Measurements from ENCODE around the gene SATB2. TPM values are rescaled to one million over a fixed set of nuclear protein-coding genes. Genes with fewer than 3 reads are reported as not detected.

SATB2 gene
- total RNA-seq, 1 donor from 2014 or later, result 7.4 TPM

DNA sequence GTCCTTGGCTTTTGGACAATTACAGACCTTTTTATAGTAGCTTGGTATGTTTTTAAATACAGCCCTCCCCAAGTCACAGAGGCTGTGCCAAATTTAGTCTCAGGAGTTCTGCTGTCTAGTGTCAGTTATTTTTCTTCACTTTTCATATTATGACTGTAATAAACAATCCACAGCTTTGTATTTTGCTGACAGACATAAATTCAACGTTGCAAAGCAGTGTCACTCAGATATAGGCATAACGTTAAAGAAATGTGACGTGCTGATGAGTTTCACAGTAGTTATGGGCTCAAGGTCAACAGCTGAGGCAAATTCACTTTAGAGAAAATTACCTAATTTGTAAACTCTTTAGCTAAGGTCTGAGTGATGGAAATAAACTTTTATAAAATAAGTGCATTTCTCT lies 151.6 kb downstream of the SATB2 start:
- Histone ChIP-seq H3K36me3 (no peaks in the 10 kb centered on the region), H3K4me3 (no peak overlapping the region), H3K9me3 (no peaks in the 10 kb centered on the region), H3K4me1 (no peaks in the 10 kb centered on the region), H3K27ac (no peak overlapping the region), H3K27me3 (no peaks in the 10 kb centered on the region)
- TF ChIP-seq, protein P1, sequence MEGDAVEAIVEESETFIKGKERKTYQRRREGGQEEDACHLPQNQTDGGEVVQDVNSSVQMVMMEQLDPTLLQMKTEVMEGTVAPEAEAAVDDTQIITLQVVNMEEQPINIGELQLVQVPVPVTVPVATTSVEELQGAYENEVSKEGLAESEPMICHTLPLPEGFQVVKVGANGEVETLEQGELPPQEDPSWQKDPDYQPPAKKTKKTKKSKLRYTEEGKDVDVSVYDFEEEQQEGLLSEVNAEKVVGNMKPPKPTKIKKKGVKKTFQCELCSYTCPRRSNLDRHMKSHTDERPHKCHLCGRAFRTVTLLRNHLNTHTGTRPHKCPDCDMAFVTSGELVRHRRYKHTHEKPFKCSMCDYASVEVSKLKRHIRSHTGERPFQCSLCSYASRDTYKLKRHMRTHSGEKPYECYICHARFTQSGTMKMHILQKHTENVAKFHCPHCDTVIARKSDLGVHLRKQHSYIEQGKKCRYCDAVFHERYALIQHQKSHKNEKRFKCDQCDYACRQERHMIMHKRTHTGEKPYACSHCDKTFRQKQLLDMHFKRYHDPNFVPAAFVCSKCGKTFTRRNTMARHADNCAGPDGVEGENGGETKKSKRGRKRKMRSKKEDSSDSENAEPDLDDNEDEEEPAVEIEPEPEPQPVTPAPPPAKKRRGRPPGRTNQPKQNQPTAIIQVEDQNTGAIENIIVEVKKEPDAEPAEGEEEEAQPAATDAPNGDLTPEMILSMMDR (IDR thresholded peaks at IDR 0.05), result no peak
- TF ChIP-seq POLR2AphosphoS5 (IDR thresholded peaks at IDR 0.05; ENCODE audit: insufficient read depth in 1 of 2, low read depth in 1 of 2), result no peak
- TF ChIP-seq POLR2A (IDR thresholded peaks at IDR 0.05), result no peak
- intact Hi-C loops (cut with DNase I), result no loop called here
- no peak for DNase-seq (ENCODE audit: extremely low spot score in 2 of 2)

DNA sequence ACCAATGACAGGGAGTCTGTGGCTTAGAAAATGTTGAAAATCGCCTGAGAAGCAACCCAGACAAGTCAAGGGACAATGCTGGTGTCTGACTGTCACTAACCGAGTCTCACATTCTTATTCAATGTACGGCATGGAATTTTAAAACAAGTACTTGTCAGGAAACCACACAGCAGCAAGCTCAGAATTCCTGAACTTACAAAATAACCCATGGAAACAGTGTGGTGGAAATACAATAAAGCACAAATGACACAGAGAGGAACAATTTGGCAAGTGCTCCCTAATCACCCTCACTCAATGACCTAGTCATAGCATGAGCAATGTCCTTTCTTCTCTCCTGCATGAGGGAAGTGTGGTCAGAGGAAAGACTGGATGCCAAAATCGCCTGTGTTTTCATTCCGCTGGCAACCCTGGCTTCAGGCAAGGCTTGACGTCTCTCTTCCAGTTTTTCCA lies 154.0 kb downstream of the SATB2 start:
- no peak overlapping the region for H3K27ac ChIP-seq
- H3K9me3 ChIP-seq, result no peaks in the 10 kb centered on the region
- H3K36me3 ChIP-seq, result no peaks in the 10 kb centered on the region
- intact Hi-C loops (cut with DNase I), result no loop called here
- no peak for DNase-seq (ENCODE audit: extremely low spot score in 2 of 2)
- TF ChIP-seq POLR2A (IDR thresholded peaks at IDR 0.05), result no peak
- no peak for TF ChIP-seq POLR2AphosphoS5 (IDR thresholded peaks at IDR 0.05; ENCODE audit: insufficient read depth in 1 of 2, low read depth in 1 of 2)
- TF ChIP-seq, protein P1 (IDR thresholded peaks at IDR 0.05), result no peak
- H3K4me1 ChIP-seq, result no peaks in the 10 kb centered on the region
- no peaks in the 10 kb centered on the region for H3K27me3 ChIP-seq
- no peak overlapping the region for H3K4me3 ChIP-seq

DNA sequence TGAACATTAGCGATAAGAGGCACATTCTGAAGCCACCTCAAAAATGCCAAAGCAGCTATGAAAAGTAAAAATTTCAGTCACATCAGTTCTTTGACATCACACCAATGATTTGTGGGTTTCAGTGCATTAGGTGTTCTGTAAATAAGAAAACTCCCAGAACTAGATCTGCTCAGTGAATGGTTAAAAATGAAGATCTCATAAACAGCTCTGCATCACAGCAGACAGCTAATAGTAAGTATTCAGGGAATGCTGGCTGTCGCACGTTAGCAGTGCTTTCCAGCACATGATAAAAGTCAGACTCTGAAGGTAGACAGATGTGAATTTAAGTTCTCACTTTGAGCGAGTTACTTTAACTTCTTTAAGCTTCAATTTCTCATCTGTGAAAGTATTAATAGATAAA lies 154.9 kb downstream of the SATB2 start:
- Histone ChIP-seq H3K36me3 (no peaks in the 10 kb centered on the region), H3K27ac (no peak overlapping the region), H3K4me3 (no peak overlapping the region), H3K4me1 (no peaks in the 10 kb centered on the region), H3K27me3 (no peaks in the 10 kb centered on the region), H3K9me3 (no peaks in the 10 kb centered on the region)
- DNase-seq (ENCODE audit: extremely low spot score in 2 of 2), result no peak
- TF ChIP-seq POLR2A (IDR thresholded peaks at IDR 0.05), result no peak
- no peak for TF ChIP-seq POLR2AphosphoS5 (IDR thresholded peaks at IDR 0.05; ENCODE audit: insufficient read depth in 1 of 2, low read depth in 1 of 2)
- TF ChIP-seq, protein P1 (IDR thresholded peaks at IDR 0.05), result no peak
- intact Hi-C loops (cut with DNase I), result no loop called here

DNA sequence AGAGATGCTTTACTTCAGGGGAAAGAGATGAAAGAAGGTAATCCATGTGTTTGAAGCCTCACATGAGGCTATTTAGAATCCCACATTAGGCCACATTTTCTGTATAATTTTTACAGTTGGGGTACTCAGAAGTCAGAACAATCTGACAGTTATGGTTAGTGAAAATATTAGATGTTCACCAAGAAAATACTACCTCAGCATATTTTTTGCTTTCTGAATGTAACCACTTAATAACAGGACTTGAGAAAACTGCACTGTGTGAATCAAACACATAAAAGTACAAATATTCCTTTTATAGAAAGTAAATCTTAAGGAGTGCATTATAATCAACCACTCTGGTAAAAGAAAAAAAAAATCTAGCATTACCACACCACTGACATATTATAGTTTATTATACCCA lies 169.3 kb downstream of the SATB2 start:
- intact Hi-C loops (cut with DNase I), result no loop called here
- Histone ChIP-seq H3K4me3 (no peak overlapping the region), H3K36me3 (no peaks in the 10 kb centered on the region), H3K27ac (no peak overlapping the region), H3K4me1 (no peaks in the 10 kb centered on the region), H3K9me3 (no peaks in the 10 kb centered on the region), H3K27me3 (no peaks in the 10 kb centered on the region)
- TF ChIP-seq POLR2AphosphoS5 (IDR thresholded peaks at IDR 0.05; ENCODE audit: insufficient read depth in 1 of 2, low read depth in 1 of 2) (no peak), POLR2A (IDR thresholded peaks at IDR 0.05) (no peak)
- TF ChIP-seq, protein P1 (IDR thresholded peaks at IDR 0.05), result no peak
- no peak for DNase-seq (ENCODE audit: extremely low spot score in 2 of 2)

DNA sequence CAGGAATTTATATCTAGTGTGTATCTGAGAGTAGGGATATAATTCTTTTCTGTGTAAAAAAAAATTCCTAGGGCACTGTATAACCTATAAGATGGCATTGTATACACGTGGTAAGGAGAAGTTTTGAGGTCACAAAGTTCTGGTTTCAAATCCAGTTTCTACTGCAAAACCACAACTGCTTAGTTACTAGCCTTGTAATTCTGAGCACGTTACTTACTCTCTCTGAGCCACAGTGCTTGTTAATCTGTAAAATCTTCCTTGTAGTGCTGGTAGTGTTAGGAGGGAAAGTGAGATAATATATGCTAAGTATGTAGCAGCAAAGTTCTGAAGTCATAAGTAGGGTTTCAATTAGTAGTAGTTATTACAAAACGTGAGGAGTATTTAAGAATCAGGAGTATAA lies 175.4 kb downstream of the SATB2 start:
- no peak for DNase-seq (ENCODE audit: extremely low spot score in 2 of 2)
- H3K9me3 ChIP-seq, result no peaks in the 10 kb centered on the region
- intact Hi-C loops (cut with DNase I), result no loop called here

More for the DNA sequence above, 175.4 kb downstream of the SATB2 start:
- no peaks in the 10 kb centered on the region for H3K36me3 ChIP-seq
- no peak overlapping the region for H3K4me3 ChIP-seq
- no peak for TF ChIP-seq POLR2AphosphoS5 (IDR thresholded peaks at IDR 0.05; ENCODE audit: insufficient read depth in 1 of 2, low read depth in 1 of 2)
- no peak for TF ChIP-seq POLR2A (IDR thresholded peaks at IDR 0.05)
- TF ChIP-seq, protein P1 (IDR thresholded peaks at IDR 0.05), result no peak
- H3K27ac ChIP-seq, result no peak overlapping the region
- no peaks in the 10 kb centered on the region for H3K27me3 ChIP-seq
- H3K4me1 ChIP-seq, result no peaks in the 10 kb centered on the region
